ENCODE measurements around the gene CHAF1A.

- TF ChIP-seq TAF1 (conservative IDR thresholded peaks at IDR 0.05) (no peak), RAD21 (IDR thresholded peaks at IDR 0.05) (no peak), CTCF (IDR thresholded peaks at IDR 0.05; ENCODE audit: low read depth, low read length, missing input control) (no peak), REST (IDR thresholded peaks at IDR 0.05) (no peak), GABPA (IDR thresholded peaks at IDR 0.05 in 1 of 2, conservative IDR thresholded peaks at IDR 0.05 in 1 of 2) (no peak), ZBTB33 (IDR thresholded peaks at IDR 0.05) (no peak), ATF3 (IDR thresholded peaks at IDR 0.05) (no peak), MAX (IDR thresholded peaks at IDR 0.05) (no peak), HNF4A (conservative IDR thresholded peaks at IDR 0.05) (no peak), SP1 (IDR thresholded peaks at IDR 0.05) (no peak), JUND (IDR thresholded peaks at IDR 0.05) (no peak), RXRA (IDR thresholded peaks at IDR 0.05) (no peak), YY1 (IDR thresholded peaks at IDR 0.05) (no peak)
These were observed 33.8 kb downstream of the CHAF1A start for GRCh38 chr19:4436231-4436630.
